ENCODE measurements around the gene CREBL2. TPM values are rescaled to one million over a fixed set of nuclear protein-coding genes. Genes with fewer than 3 reads are reported as not detected.

Gene CREBL2
- total and polyA plus RNA-seq, 4 donors: 18.3 to 50.5 (median 27.6) TPM

DNA sequence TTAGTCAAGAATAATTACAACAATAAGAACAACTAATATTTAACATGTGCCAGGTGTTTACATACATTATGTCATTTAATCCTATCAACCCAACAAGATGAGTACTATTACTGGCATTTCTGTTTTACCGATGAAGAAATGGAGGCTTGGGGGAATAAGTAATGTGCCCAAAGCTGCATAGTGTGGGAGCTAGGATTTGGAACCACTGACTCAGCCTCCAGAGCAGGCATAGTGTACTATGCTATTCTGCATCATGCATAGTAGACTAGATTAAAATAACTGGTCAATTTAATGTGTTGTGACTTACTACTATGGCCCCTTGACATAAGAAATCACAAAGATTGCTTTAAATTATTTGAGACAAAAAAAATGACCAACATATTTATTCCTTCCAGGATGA, 74.8 kb downstream of the CREBL2 start:
- H3K4me3 ChIP-seq: no peak overlapping the region
- no peak overlapping the region for H3K27ac ChIP-seq (ENCODE audit: low read depth in 1 of 2, low read length in 1 of 2)
- no peak for TF ChIP-seq CTCF (IDR thresholded peaks at IDR 0.05; ENCODE audit: control extremely low read depth, extremely low read depth)
- DNase-seq (no peak), ATAC-seq (ENCODE audit: insufficient read depth, low FRiP score) (no peak)
- H3K27me3 ChIP-seq (ENCODE audit: control insufficient read depth in 3 of 3, insufficient read depth in 3 of 3, low read length in 2 of 3): peaks cover 0 to 3% (median 0%) of the 10 kb centered on the region in 3 donors
- WGBS, 2 donors: 98 to 100% methylated on average over 1 of the region's 1 CpG
- no peaks in the 10 kb centered on the region for H3K36me3 ChIP-seq (ENCODE audit: control insufficient read depth in 4 of 4, insufficient read depth in 4 of 4, low read length in 4 of 4)
- H3K9ac ChIP-seq (ENCODE audit: insufficient read depth in 1 of 2, low read length in 2 of 2): no peak overlapping the region
- peaks cover 0 to 5% (median 0%) of the 10 kb centered on the region in 5 donors for H3K4me1 ChIP-seq (ENCODE audit: control insufficient read depth in 5 of 5, insufficient read depth in 5 of 5, low read length in 5 of 5)
- H3K9me3 ChIP-seq (ENCODE audit: control insufficient read depth in 4 of 4, insufficient read depth in 3 of 4, low read length in 3 of 4): no peaks in the 10 kb centered on the region

- Histone ChIP-seq H3K4me1 (ENCODE audit: control insufficient read depth in 5 of 5, insufficient read depth in 5 of 5, low read length in 5 of 5) (peaks cover 0 to 5% (median 0%) of the 10 kb centered on the region in 5 donors), H3K9me3 (ENCODE audit: control insufficient read depth in 4 of 4, insufficient read depth in 3 of 4, low read length in 3 of 4) (no peaks in the 10 kb centered on the region), H3K27me3 (ENCODE audit: control insufficient read depth in 3 of 3, insufficient read depth in 3 of 3, low read length in 2 of 3) (peaks cover 0 to 3% (median 0%) of the 10 kb centered on the region in 3 donors), H3K9ac (ENCODE audit: insufficient read depth in 1 of 2, low read length in 2 of 2) (no peak overlapping the region), H3K27ac (ENCODE audit: low read depth in 1 of 2, low read length in 1 of 2) (no peak overlapping the region), H3K4me3 (no peak overlapping the region), H3K36me3 (ENCODE audit: control insufficient read depth in 4 of 4, insufficient read depth in 4 of 4, low read length in 4 of 4) (no peaks in the 10 kb centered on the region)
- DNase-seq (no peak), ATAC-seq (ENCODE audit: insufficient read depth, low FRiP score) (no peak)
- TF ChIP-seq CTCF (IDR thresholded peaks at IDR 0.05; ENCODE audit: control extremely low read depth, extremely low read depth): no peak
These were observed 75.2 kb downstream of the CREBL2 start for GRCh38 chr12:12686925-12687324.

DNA sequence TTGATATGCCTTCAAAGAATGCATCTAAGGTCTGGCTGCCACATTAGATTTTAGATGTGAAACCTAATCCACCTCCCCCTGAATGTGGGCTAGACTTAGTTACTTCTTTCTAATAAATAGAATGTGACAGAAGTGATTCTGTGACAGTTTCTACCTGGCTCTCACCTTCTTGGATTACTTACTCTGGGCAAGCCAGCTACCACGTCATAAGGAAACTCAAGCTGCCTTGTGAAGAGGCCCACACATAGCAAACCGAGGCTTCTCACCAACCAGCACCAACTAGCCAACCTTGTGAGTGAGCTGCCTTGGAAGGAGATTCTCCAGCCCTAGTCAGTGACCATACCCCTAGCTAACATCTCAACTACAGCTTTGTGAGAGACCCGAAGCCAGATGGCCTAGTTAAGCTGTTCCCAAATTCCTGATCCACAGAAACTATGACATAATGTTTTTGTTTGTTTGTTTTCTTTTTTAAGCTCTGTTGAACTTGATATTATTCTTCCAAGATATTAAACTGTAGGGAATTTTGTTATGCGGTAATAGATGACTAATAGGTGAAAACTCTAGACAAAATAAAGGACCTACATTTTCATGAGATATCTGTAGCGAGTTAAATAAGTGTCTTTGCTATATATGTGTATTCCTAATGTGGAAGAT, 78.1 kb downstream of the CREBL2 start:
- no peaks in the 10 kb centered on the region for H3K27me3 ChIP-seq (ENCODE audit: control insufficient read depth in 3 of 3, insufficient read depth in 3 of 3, low read length in 2 of 3)
- no peaks in the 10 kb centered on the region for H3K4me1 ChIP-seq (ENCODE audit: control insufficient read depth in 5 of 5, insufficient read depth in 5 of 5, low read length in 5 of 5)
- no peak overlapping the region for H3K27ac ChIP-seq (ENCODE audit: low read depth in 1 of 2, low read length in 1 of 2)
- H3K9ac ChIP-seq (ENCODE audit: insufficient read depth in 1 of 2, low read length in 2 of 2): no peak overlapping the region
- no peak for DNase-seq
- no peaks in the 10 kb centered on the region for H3K9me3 ChIP-seq (ENCODE audit: control insufficient read depth in 4 of 4, insufficient read depth in 3 of 4, low read length in 3 of 4)
- no peaks in the 10 kb centered on the region for H3K36me3 ChIP-seq (ENCODE audit: control insufficient read depth in 4 of 4, insufficient read depth in 4 of 4, low read length in 4 of 4)
- no peak overlapping the region for H3K4me3 ChIP-seq
- 90 to 95% methylated on average over 5 of the region's 5 CpGs for WGBS, 2 donors
- ATAC-seq (ENCODE audit: insufficient read depth, low FRiP score): no peak
- no peak for TF ChIP-seq CTCF (IDR thresholded peaks at IDR 0.05; ENCODE audit: control extremely low read depth, extremely low read depth)

DNA sequence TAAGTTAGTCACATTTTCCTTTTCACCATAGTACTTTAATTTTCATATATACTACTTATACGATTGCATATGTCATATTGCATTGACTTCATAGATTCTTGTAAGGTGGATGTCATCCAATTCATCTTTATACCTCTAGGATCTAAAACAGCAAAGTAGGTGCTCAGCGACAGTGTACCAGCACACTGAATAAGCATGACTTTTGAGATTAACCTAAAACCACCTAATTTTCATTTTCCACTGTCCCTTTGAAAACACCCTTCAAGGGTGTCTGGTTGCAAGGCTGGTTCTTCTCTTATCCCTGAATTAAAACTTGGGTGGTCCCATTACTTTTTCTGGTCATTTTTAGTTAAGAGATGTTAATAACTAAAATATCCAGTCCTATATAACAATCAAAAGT, 79.9 kb downstream of the CREBL2 start:
- Histone ChIP-seq H3K36me3 (ENCODE audit: control insufficient read depth in 4 of 4, insufficient read depth in 4 of 4, low read length in 4 of 4) (no peaks in the 10 kb centered on the region), H3K4me1 (ENCODE audit: control insufficient read depth in 5 of 5, insufficient read depth in 5 of 5, low read length in 5 of 5) (peaks cover 0 to 5% (median 0%) of the 10 kb centered on the region in 5 donors), H3K9ac (ENCODE audit: insufficient read depth in 1 of 2, low read length in 2 of 2) (no peak overlapping the region), H3K27ac (ENCODE audit: low read depth in 1 of 2, low read length in 1 of 2) (no peak overlapping the region), H3K4me3 (no peak overlapping the region), H3K9me3 (ENCODE audit: control insufficient read depth in 4 of 4, insufficient read depth in 3 of 4, low read length in 3 of 4) (no peaks in the 10 kb centered on the region), H3K27me3 (ENCODE audit: control insufficient read depth in 3 of 3, insufficient read depth in 3 of 3, low read length in 2 of 3) (no peaks in the 10 kb centered on the region)
- TF ChIP-seq CTCF (IDR thresholded peaks at IDR 0.05; ENCODE audit: control extremely low read depth, extremely low read depth): no peak
- 96 to 97% methylated on average over 2 of the region's 2 CpGs for WGBS, 2 donors
- DNase-seq (no peak), ATAC-seq (ENCODE audit: insufficient read depth, low FRiP score) (no peak)
